CD4-positive, alpha-beta T cell (primary cell): Measurements from ENCODE around the gene SRMS. TPM values are rescaled to one million over a fixed set of nuclear protein-coding genes. Genes with fewer than 3 reads are reported as not detected.

Experiments
- ATAC-seq: fragments of 200-7000 bp; cut with Tn5 transposase; one replicate; pipeline ENCODE4 v1.10.0; 2022; ENCODE audit warnings: mild to moderate bottlenecking; ENCODE audit not compliant: poor library complexity
- CTCF ChIA-PET: fragments of 350-600 bp; sonication (Branson Sonifier 250); formaldehyde crosslinking; loops from one replicate; lab custom pipeline; 2021; ENCODE audit warnings: antibody characterized with exemption, inconsistent platforms; lab: Charles Lee
- POLR2A ChIA-PET: fragments of 350-600 bp; sonication (Branson Sonifier 250); formaldehyde crosslinking; loops from one replicate; lab custom pipeline; 2021; ENCODE audit warnings: antibody characterized with exemption, inconsistent platforms; lab: Charles Lee
- DNase-seq, 14 experiments: peaks; one replicate each; pipeline ENCODE4 v3.0.0-alpha.2; 2013 to 2020; ENCODE audit warnings: mixed read lengths in 2 of 14
- H3K27ac ChIP-seq, 2 donors: one replicate each; pipeline versions ENCODE4 v1.5.1 to v1.7.0; 2013; ENCODE audit warnings: low read length in 2 of 2, low read depth in 1 of 2, mild to moderate bottlenecking in 1 of 2
- H3K27me3 ChIP-seq, 2 experiments: 1 replicate in 1 of 2; 2 replicates in 1 of 2; pipeline versions ENCODE4 v1.6.1 to v1.7.0; 2013; ENCODE audit warnings: low read length in 2 of 2, control low read depth in 1 of 2, mild to moderate bottlenecking in 1 of 2, moderate library complexity in 1 of 2; ENCODE audit not compliant: insufficient read depth in 2 of 2, control insufficient read depth in 1 of 2
- H3K36me3 ChIP-seq: one replicate; pipeline ENCODE4 v1.6.1; 2013; ENCODE audit warnings: low read length, control low read depth; ENCODE audit not compliant: insufficient read depth
- H3K4me1 ChIP-seq: one replicate; pipeline ENCODE4 v1.6.1; 2013; ENCODE audit warnings: low read length, control low read depth; ENCODE audit not compliant: insufficient read depth
- H3K4me3 ChIP-seq: one replicate; pipeline ENCODE4 v1.5.1; 2013; ENCODE audit warnings: mild to moderate bottlenecking, low read length, moderate library complexity
- H3K9me3 ChIP-seq, 2 experiments: 1 replicate in 1 of 2; 2 replicates in 1 of 2; pipeline versions ENCODE4 v1.6.1 to v1.7.0; 2013; ENCODE audit warnings: low read length in 2 of 2, mild to moderate bottlenecking in 2 of 2, control low read depth in 1 of 2, moderate library complexity in 1 of 2; ENCODE audit not compliant: control insufficient read depth in 1 of 2, insufficient read depth in 1 of 2
- H3K27ac Mint-ChIP-seq: one replicate; pipeline ENCODE4 v1.8.0; 2020; ENCODE audit warnings: mixed read lengths
- H3K27me3 Mint-ChIP-seq: one replicate; pipeline ENCODE4 v1.8.0; 2021; ENCODE audit warnings: mixed read lengths
- H3K36me3 Mint-ChIP-seq: one replicate; pipeline ENCODE4 v1.8.0; 2021; ENCODE audit warnings: low read depth, mixed read lengths
- H3K4me1 Mint-ChIP-seq: one replicate; pipeline ENCODE4 v1.8.0; 2021; ENCODE audit warnings: low read depth, mixed read lengths
- H3K4me3 Mint-ChIP-seq: one replicate; pipeline ENCODE4 v1.8.0; 2020; ENCODE audit warnings: mild to moderate bottlenecking, mixed read lengths
- H3K9me3 Mint-ChIP-seq: one replicate; pipeline ENCODE4 v1.8.0; 2020; ENCODE audit warnings: mixed read lengths
- intact Hi-C, 2 experiments: fragments of 100-400 bp; cut with DNase I in 1 of 2; cut with micrococcal nuclease in 1 of 2; formaldehyde crosslinking; loops; one replicate each; pipeline versions ENCODE4 v1.15.1 to v1.9.0; 2023 to 2025; cut with DNase I, micrococcal nuclease
- total RNA-seq, 174 experiments: library from RNA in 2 of 174; stranded (reverse) in 2 of 174; gene quantifications; one replicate each; pipeline ENCODE4 v1.2.3 and lab custom pipeline; 2021 to 2026
- TF ChIP-seq, protein P1 (sequence below): fragments of 200-600 bp; IDR thresholded peaks from one replicate; pipeline ENCODE4 v1.8.0; 2022; ENCODE audit warnings: antibody characterized with exemption, mild to moderate bottlenecking

SRMS gene
- total RNA-seq, 2 experiments from 2014 or later, result not detected

DNA sequence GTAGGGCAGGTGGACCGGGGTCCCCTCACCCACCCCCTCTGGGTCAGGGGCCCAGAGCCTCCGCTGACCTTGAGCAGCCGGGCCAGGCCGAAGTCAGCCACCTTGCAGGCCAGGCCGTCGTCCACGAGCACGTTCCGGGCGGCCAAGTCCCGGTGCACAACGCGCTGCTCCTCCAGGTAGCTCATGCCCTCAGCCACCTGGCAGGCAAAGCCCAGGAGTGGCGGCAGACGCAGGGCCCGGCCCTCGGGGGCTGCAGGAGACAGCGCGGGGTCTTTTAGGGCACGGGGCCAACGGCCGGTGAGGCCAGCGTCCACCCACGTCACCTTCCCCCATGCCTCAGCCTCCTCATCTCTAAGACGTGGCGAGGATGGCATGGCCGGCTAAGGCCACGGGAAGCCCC is 6.2 kb downstream of the SRMS start:
- Mint-ChIP-seq H3K36me3 (no peaks in the 10 kb centered on the region), H3K27ac (no peak overlapping the region), H3K27me3 (no peaks in the 10 kb centered on the region), H3K4me3 (no peak overlapping the region), H3K9me3 (no peaks in the 10 kb centered on the region), H3K4me1 (peaks cover 13% of the 10 kb centered on the region)
- no peak overlapping the region for H3K27ac ChIP-seq
- TF ChIP-seq, protein P1, sequence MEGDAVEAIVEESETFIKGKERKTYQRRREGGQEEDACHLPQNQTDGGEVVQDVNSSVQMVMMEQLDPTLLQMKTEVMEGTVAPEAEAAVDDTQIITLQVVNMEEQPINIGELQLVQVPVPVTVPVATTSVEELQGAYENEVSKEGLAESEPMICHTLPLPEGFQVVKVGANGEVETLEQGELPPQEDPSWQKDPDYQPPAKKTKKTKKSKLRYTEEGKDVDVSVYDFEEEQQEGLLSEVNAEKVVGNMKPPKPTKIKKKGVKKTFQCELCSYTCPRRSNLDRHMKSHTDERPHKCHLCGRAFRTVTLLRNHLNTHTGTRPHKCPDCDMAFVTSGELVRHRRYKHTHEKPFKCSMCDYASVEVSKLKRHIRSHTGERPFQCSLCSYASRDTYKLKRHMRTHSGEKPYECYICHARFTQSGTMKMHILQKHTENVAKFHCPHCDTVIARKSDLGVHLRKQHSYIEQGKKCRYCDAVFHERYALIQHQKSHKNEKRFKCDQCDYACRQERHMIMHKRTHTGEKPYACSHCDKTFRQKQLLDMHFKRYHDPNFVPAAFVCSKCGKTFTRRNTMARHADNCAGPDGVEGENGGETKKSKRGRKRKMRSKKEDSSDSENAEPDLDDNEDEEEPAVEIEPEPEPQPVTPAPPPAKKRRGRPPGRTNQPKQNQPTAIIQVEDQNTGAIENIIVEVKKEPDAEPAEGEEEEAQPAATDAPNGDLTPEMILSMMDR, result no peak
- ATAC-seq, result no peak
- DNase-seq, result no peak
- no peaks in the 10 kb centered on the region for H3K36me3 ChIP-seq
- no peak overlapping the region for H3K4me3 ChIP-seq
- intact Hi-C loops, result no loop called here
- no peaks in the 10 kb centered on the region for H3K27me3 ChIP-seq
- H3K9me3 ChIP-seq, result no peaks in the 10 kb centered on the region
- POLR2A ChIA-PET, result interaction anchor here (0.8 kb wide), 1 partner anchor 11 kb away, joined by 3 read pairs; no protein-coding TSS in a partner anchor
- peaks cover 35% of the 10 kb centered on the region for H3K4me1 ChIP-seq
- CTCF ChIA-PET, result no interaction called here

DNA sequence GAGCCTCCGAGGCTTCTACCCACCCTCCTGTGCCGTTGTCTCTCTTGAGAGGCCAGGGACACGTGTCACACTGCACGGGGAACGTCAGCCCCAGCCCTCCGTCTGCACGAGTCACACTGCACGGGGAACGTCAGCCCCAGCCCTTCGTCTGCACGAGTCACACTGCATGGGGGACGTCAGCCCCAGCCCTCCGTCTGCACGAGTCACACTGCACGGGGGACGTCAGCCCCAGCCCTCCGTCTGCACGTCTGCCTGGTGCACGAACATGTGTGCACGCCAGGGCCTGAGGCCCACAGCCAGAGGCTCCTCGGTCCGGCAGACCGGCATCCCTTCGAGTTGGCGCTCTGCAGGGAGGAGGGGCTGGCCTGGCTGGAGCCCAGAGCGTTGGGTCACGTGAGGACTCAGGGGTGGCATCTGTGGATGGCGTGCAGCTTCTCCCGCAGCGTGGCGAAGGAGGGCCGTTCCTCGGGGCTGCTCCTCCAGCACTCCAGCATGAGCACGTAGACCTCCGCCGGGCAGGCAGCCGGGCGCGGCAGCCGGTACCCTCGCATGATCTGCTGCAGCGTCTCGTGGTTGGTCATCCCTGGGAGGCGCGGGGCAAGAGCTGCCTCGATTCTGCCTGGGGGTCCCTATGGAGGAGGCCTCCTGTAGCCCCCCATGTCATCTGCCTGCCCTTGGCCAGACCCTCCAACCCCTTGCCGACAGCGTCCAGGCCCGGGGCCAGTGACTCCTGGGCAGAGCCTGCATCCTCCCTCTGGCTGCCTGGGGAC is 6.9 kb downstream of the SRMS start:
- H3K4me1 ChIP-seq, result peaks cover 37% of the 10 kb centered on the region
- no peaks in the 10 kb centered on the region for H3K27me3 Mint-ChIP-seq
- H3K36me3 Mint-ChIP-seq, result no peaks in the 10 kb centered on the region
- no peaks in the 10 kb centered on the region for H3K9me3 ChIP-seq
- H3K27ac Mint-ChIP-seq, result no peak overlapping the region
- H3K9me3 Mint-ChIP-seq, result no peaks in the 10 kb centered on the region
- no peaks in the 10 kb centered on the region for H3K36me3 ChIP-seq
- intact Hi-C loops, result no loop called here
- CTCF ChIA-PET, result no interaction called here
- no peak overlapping the region for H3K27ac ChIP-seq
- TF ChIP-seq, protein P1, result no peak
- POLR2A ChIA-PET, result interaction anchor here (0.8 kb wide), 1 partner anchor 12 kb away, joined by 3 read pairs; no protein-coding TSS in a partner anchor
- DNase-seq, result no peak
- H3K27me3 ChIP-seq, result no peaks in the 10 kb centered on the region
- ATAC-seq, result no peak
- no peak overlapping the region for H3K4me3 Mint-ChIP-seq
- H3K4me3 ChIP-seq, result no peak overlapping the region
- peaks cover 16% of the 10 kb centered on the region for H3K4me1 Mint-ChIP-seq

DNA sequence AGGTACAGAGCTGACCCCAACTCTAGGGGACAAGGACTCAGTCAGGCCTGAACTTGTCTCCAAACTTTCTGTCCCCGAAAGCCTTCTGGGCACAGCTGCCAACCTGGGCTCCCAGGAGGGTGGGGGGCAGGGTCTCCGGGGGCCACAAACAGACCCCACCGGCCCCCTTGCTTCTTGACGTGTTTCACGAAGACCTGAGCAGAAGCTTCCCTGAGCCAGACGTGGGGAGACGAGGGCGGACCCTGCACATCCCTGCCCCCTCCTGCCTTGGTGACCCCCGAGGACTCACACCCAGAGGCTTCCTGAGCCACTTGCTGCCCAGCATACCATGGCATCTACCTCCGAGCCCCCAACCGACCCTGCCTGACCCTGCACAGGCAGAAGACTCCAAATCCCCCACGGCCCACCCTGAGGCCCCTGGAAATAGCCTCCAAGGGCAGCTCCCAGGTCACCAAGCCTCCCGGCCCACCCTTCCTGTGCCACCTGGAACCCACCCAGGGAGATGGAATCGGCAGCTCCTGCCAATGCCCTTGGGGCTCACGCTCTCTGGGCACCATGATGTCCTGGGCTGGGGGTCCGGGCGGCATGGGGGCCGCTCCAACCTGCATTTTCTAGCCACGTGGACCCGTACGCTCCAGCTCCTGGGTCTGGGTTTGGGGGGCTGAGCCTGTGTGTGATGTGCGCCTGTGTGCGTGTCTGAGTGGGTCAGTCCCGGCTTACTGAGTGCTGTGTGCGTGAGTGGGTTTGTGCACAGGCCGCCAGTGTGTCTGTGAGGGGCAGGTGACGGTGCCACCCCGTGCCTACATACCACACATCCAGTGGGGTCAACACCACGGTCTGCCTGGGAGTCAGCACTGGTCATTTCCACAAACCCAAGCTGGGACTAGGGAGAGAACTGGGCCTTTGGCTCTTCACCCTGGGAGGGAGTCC is 7.8 kb downstream of the SRMS start:
- ATAC-seq, result no peak
- no peak overlapping the region for H3K27ac Mint-ChIP-seq
- H3K4me3 Mint-ChIP-seq, result no peak overlapping the region

More for the DNA sequence above, 7.8 kb downstream of the SRMS start:
- no peak for DNase-seq
- H3K36me3 ChIP-seq, result no peaks in the 10 kb centered on the region
- no peaks in the 10 kb centered on the region for H3K9me3 ChIP-seq
- no peak overlapping the region for H3K4me3 ChIP-seq
- H3K36me3 Mint-ChIP-seq, result no peaks in the 10 kb centered on the region
- peaks cover 37% of the 10 kb centered on the region for H3K4me1 ChIP-seq
- no peak overlapping the region for H3K27ac ChIP-seq
- CTCF ChIA-PET, result no interaction called here
- TF ChIP-seq, protein P1, result no peak
- H3K4me1 Mint-ChIP-seq, result peaks cover 16% of the 10 kb centered on the region
- no peaks in the 10 kb centered on the region for H3K9me3 Mint-ChIP-seq
- intact Hi-C loops, result loop anchor here (2.0 to 5.0 kb wide), 7 partner anchors 39 to 583 kb away; partner anchors contain the start of genes SAMD10 (in 1 of the 2) and TPD52L2 (in 1 of the 2)
- no peaks in the 10 kb centered on the region for H3K27me3 ChIP-seq
- POLR2A ChIA-PET, result interaction anchor here (3.5 to 3.9 kb wide), 3 partner anchors 18 to 102 kb away, joined by 17 to 71 read pairs (median 33); partner anchors contain the start of genes GMEB2 and PPDPF
- no peaks in the 10 kb centered on the region for H3K27me3 Mint-ChIP-seq
